ENCODE measurements around the gene MRPL45.

DNA sequence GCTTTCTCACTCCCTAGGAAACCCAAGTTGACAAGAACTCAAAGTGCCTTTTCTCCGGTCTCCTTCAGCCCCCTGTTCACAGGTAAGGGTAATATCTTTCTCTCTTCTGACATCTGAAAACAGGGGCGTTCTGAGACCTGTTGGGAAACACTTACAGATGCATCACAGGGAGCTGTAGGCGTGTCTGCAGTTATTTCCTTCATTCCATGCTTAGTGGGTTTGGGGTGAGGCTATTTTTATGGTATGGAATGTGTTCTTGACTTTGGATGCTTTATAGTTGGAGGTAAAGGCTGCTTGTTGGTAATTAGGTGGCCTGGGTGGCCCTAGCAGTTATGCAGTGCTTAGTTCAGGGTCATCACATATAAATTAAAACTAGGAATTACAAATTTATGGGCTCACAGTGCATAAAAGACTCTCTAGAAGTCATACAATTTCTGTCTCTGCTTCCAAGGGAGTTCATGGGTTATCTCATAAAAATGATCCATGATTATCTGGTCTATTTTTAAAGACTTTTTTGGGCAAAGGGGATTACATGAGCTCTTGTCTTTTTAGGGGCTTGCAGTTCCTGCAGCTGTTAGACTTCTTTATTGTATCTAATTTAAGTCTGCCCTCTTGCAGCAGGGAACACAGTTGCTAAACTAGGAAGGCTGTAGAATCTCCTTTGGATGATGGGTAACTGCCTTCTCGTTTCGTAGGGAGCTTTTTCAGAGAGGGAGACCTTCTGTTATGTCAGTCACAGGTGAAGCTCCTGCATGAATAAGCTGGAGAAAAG is 64.9 kb downstream of the MRPL45 start:
- TF ChIP-seq, protein P1, sequence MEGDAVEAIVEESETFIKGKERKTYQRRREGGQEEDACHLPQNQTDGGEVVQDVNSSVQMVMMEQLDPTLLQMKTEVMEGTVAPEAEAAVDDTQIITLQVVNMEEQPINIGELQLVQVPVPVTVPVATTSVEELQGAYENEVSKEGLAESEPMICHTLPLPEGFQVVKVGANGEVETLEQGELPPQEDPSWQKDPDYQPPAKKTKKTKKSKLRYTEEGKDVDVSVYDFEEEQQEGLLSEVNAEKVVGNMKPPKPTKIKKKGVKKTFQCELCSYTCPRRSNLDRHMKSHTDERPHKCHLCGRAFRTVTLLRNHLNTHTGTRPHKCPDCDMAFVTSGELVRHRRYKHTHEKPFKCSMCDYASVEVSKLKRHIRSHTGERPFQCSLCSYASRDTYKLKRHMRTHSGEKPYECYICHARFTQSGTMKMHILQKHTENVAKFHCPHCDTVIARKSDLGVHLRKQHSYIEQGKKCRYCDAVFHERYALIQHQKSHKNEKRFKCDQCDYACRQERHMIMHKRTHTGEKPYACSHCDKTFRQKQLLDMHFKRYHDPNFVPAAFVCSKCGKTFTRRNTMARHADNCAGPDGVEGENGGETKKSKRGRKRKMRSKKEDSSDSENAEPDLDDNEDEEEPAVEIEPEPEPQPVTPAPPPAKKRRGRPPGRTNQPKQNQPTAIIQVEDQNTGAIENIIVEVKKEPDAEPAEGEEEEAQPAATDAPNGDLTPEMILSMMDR (IDR thresholded peaks at IDR 0.05), result no peak
- no peak for TF ChIP-seq POLR2A (IDR thresholded peaks at IDR 0.05)
- TF ChIP-seq POLR2AphosphoS5 (IDR thresholded peaks at IDR 0.05), result no peak

Data from breast epithelium (tissue), 3 donors.